ENCODE data around the gene TBL3. TPM values are rescaled to one million over a fixed set of nuclear protein-coding genes. Genes with fewer than 3 reads are reported as not detected.

TBL3 gene
- total and polyA plus RNA-seq, 7 donors: 31.5 to 78.0 (median 41.8) TPM

GRCh38 chr16:1981398-1981836, 9.6 kb downstream of the TBL3 start, which contains the start of gene NOXO1:
TSS of gene NOXO1 (minus strand) at chr16:1981469. CDS start at chr16:1981179, 290 bp downstream.
- DNase-seq (no peak), ATAC-seq (no peak)
- intact Hi-C loops (cut with DNase I): no loop called here
- H3K36me3 ChIP-seq (ENCODE audit: insufficient read depth in 1 of 2, low read depth in 1 of 2): peaks cover 9 to 43% of the 10 kb centered on the region in 2 donors
- H3K9me3 ChIP-seq: no peaks in the 10 kb centered on the region
- H3K4me3 ChIP-seq: no peak within 1 kb of the TSS
- H3K27me3 ChIP-seq (ENCODE audit: insufficient read depth in 3 of 3, low read length in 2 of 3): no peaks in the 10 kb centered on the region
- TF ChIP-seq, protein P1, sequence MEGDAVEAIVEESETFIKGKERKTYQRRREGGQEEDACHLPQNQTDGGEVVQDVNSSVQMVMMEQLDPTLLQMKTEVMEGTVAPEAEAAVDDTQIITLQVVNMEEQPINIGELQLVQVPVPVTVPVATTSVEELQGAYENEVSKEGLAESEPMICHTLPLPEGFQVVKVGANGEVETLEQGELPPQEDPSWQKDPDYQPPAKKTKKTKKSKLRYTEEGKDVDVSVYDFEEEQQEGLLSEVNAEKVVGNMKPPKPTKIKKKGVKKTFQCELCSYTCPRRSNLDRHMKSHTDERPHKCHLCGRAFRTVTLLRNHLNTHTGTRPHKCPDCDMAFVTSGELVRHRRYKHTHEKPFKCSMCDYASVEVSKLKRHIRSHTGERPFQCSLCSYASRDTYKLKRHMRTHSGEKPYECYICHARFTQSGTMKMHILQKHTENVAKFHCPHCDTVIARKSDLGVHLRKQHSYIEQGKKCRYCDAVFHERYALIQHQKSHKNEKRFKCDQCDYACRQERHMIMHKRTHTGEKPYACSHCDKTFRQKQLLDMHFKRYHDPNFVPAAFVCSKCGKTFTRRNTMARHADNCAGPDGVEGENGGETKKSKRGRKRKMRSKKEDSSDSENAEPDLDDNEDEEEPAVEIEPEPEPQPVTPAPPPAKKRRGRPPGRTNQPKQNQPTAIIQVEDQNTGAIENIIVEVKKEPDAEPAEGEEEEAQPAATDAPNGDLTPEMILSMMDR (IDR thresholded peaks at IDR 0.05): no peak
- no peak within 1 kb of the TSS for H3K27ac ChIP-seq
- H3K4me1 ChIP-seq: peaks cover 32% of the 10 kb centered on the region
- WGBS, 3 donors: 50 to 75% (median 62%) methylated on average over 6 of the region's 6 CpGs

DNA sequence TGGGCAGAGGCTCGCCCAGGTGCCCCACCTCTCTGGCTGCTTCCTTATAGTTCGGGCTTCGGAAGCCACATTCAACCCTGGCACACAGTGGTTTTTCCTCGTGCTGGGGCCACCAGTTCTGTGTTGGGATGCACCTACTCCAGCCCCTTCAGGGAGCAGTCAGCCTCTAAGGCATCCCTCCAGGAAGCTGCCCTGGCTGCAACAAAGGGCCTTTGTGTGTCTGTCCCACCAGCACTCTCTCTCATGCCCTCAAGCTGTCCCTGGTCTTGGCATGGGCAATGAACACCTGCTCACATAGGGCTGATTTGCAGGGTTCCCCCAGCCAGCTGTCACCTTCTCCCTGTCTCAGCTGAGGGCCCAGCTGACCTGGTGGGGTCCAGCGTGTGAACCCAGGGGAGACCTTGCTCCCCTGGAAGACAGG, 10.2 kb downstream of the TBL3 start:
- no peaks in the 10 kb centered on the region for H3K27me3 ChIP-seq (ENCODE audit: insufficient read depth in 3 of 3, low read length in 2 of 3)
- intact Hi-C loops (cut with DNase I): no loop called here
- WGBS, 3 donors: 26 to 44% (median 36%) methylated on average over 5 of the region's 5 CpGs
- H3K36me3 ChIP-seq (ENCODE audit: insufficient read depth in 1 of 2, low read depth in 1 of 2): peaks cover 9 to 43% of the 10 kb centered on the region in 2 donors
- DNase-seq: no peak
- H3K4me1 ChIP-seq: peaks cover 32% of the 10 kb centered on the region
- H3K9me3 ChIP-seq: no peaks in the 10 kb centered on the region
- no peak overlapping the region for H3K27ac ChIP-seq
- no peak for ATAC-seq
- H3K4me3 ChIP-seq: no peak overlapping the region
- TF ChIP-seq, protein P1 (IDR thresholded peaks at IDR 0.05): no peak

DNA sequence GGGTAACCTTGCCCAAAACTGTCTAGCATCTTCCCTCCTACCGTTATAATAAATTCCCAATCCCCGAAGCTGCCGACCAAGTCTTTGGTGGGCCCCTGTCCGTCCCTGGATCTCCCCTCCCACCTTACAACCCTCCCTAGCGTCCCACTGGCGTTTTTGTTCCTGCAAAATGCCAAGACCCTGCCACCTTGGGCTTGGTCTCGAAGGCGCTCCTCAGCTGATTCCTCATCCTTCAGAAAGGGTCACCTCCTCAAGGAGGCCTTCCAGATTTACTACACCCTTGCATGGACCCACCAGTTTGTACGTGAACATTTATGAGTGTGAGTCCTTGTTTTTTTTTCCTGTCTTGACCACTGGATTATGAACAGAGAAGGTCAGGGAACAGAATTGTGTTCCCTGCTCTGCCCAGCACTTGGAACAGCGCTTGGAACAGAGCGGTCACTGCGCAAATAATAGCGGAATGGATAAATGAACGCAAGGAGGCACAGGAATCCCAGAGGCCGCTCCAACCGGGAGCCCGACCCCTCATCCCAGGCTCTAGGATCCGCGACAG, 11.2 kb downstream of the TBL3 start:
- TF ChIP-seq, protein P1 (IDR thresholded peaks at IDR 0.05): no peak
- peaks cover 32% of the 10 kb centered on the region for H3K4me1 ChIP-seq
- H3K36me3 ChIP-seq (ENCODE audit: insufficient read depth in 1 of 2, low read depth in 1 of 2): peaks cover 8 to 36% of the 10 kb centered on the region in 2 donors
- H3K4me3 ChIP-seq: peak overlapping the region; percentile 93
- H3K27me3 ChIP-seq (ENCODE audit: insufficient read depth in 3 of 3, low read length in 2 of 3): peaks cover 0 to 3% (median 0%) of the 10 kb centered on the region in 3 donors
- DNase-seq: no peak
- peak overlapping the region; percentile 67 for H3K27ac ChIP-seq
- intact Hi-C loops (cut with DNase I): no loop called here
- WGBS, 3 donors: 33 to 39% (median 36%) methylated on average over 19 of the region's 19 CpGs
- ATAC-seq: no peak
- H3K9me3 ChIP-seq: no peaks in the 10 kb centered on the region

DNA sequence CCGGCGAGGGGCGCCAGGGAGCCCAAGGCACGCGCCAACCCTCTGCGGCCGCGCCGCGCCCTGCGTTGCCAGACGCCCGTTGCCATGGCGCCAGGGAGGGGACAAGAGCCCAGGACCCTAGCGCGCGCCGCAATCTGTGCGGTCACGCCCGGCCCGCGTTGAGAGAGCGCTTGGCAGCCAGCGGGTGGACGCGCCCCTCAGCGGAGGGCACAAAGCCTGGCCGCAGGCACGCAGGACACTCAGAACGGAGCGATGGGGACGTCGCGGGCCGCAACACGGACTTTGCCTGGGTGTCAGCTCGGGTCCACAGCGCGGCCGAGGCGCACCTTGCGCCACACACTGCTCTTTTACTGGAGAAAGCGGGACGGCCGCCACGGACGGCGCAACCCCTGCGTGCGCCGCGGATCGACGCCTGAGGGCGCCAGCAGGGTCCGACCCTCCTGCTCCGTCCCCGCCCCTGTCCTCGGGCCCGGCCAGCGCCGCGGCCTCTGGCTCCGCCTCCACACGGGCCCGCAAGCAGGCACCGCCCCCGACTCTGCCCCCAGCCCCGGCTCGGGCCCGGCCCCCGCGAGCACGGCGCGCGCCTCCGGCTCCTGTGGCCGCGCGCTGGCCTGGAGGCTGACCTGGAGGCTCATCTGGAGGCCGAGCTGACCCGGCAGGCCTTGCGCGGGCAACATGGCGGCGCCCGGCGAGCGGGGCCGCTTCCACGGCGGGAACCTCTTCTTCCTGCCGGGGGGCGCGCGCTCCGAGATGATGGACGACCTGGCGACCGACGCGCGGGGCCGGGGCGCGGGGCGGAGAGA, 11.9 kb downstream of the TBL3 start, which contains the start of gene GFER:
Gene GFER, plus strand, starts transcription at position 650 of the 803 bp plus-strand sequence. Its CDS starts 26 bp downstream, at position 676.
- peaks cover 32% of the 10 kb centered on the region for H3K4me1 ChIP-seq
- H3K4me3 ChIP-seq: peak within 1 kb of the TSS; percentile 93
- peaks cover 0 to 8% (median 4%) of the 10 kb centered on the region in 3 donors for H3K27me3 ChIP-seq (ENCODE audit: insufficient read depth in 3 of 3, low read length in 2 of 3)
- intact Hi-C loops (cut with DNase I): no loop called here
- TF ChIP-seq, protein P1 (IDR thresholded peaks at IDR 0.05): peak; percentile 41
- peak; percentile 89 to 92 (median 90) for ATAC-seq
- peaks cover 4 to 29% of the 10 kb centered on the region in 2 donors for H3K36me3 ChIP-seq (ENCODE audit: insufficient read depth in 1 of 2, low read depth in 1 of 2)
- peak; percentile 91 to 95 for DNase-seq
- WGBS, 3 donors: 0% methylated on average over 55 to 109 of the region's 109 CpGs
- H3K27ac ChIP-seq: peak within 1 kb of the TSS; percentile 67
- H3K9me3 ChIP-seq: no peaks in the 10 kb centered on the region
